Naive thymus-derived CD8-positive, alpha-beta T cell (primary cell): ENCODE measurements around the gene FOXR1. TPM values are rescaled to one million over a fixed set of nuclear protein-coding genes. Genes with fewer than 3 reads are reported as not detected.

Experiments
- ATAC-seq, 2 donors: fragments of 150-1000 bp; cut with Tn5 transposase in 1 of 2; sonication (Bioruptor Pico), chemical (Tn5 transposase) in 1 of 2; 1 replicate in 1 of 2; 2 replicates in 1 of 2; pipeline ENCODE4 v1.10.0; 2021; ENCODE audit warnings: mild to moderate bottlenecking in 2 of 2, moderate library complexity in 2 of 2
- POLR2A ChIA-PET: fragments of 350-600 bp; sonication (Branson Sonifier 250); formaldehyde crosslinking; loops from one replicate; lab custom pipeline; 2021; ENCODE audit warnings: antibody characterized with exemption; lab: Charles Lee
- DNase-seq, 10 donors: peaks; one replicate each; pipeline versions ENCODE4 v3.0.0 to v3.0.0-alpha.2; 2020 to 2022
- H3K27ac Mint-ChIP-seq, 10 donors: one replicate each; pipeline ENCODE4 v1.8.0; 2020 to 2022; ENCODE audit warnings: mild to moderate bottlenecking in 10 of 10, mixed read lengths in 10 of 10, moderate library complexity in 4 of 10, inconsistent platforms in 1 of 10
- H3K27me3 Mint-ChIP-seq, 5 donors: one replicate each; pipeline ENCODE4 v1.8.0; 2021 to 2022; ENCODE audit warnings: mixed read lengths in 5 of 5
- H3K36me3 Mint-ChIP-seq, 3 donors: one replicate each; pipeline ENCODE4 v1.8.0; 2020 to 2022; ENCODE audit warnings: mixed read lengths in 3 of 3, mild to moderate bottlenecking in 2 of 3, inconsistent platforms in 1 of 3
- H3K4me1 Mint-ChIP-seq, 4 donors: one replicate each; pipeline ENCODE4 v1.8.0; 2021 to 2022; ENCODE audit warnings: mixed read lengths in 4 of 4
- H3K4me3 Mint-ChIP-seq, 10 donors: one replicate each; pipeline ENCODE4 v1.8.0; 2020 to 2022; ENCODE audit warnings: mild to moderate bottlenecking in 10 of 10, mixed read lengths in 10 of 10, moderate library complexity in 6 of 10, inconsistent platforms in 1 of 10
- H3K9me3 Mint-ChIP-seq, 9 donors: one replicate each; pipeline ENCODE4 v1.8.0; 2020 to 2022; ENCODE audit warnings: mixed read lengths in 9 of 9, mild to moderate bottlenecking in 3 of 9, inconsistent platforms in 1 of 9, moderate library complexity in 1 of 9
- polyA plus RNA-seq, 3 donors: library from polyadenylated mRNA; unstranded; fragments of 300-500 nt; fragmentation: Illumina TruSeq; gene quantifications; one replicate each; pipeline ENCODE4 v1.2.3, GENCODE V29; 2021
- total RNA-seq, 8 experiments: library from RNA in 2 of 8; stranded (reverse) in 2 of 8; gene quantifications; one replicate each; pipeline ENCODE4 v1.2.3 and lab custom pipeline; 2021 to 2026

Gene FOXR1
- total and polyA plus RNA-seq, 5 experiments from 2014 or later = not detected

DNA sequence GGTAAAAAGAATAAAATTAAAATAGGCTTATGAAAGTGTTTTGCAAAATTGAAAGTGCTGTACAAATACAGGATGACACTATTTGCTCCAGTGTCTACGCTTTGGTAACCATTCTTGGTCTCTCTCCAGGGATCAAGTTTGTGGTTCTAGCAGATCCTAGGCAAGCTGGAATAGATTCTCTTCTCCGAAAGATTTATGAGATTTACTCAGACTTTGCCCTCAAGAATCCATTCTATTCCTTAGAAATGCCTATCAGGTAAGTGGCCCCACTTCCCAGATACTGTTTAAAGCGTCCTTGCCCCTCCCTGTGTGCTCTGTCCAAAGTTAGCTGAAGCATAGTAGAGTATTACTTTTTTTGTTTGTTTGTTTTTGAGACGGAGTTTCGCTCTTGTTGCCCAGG lies 50.1 kb downstream of the FOXR1 start:
- Mint-ChIP-seq H3K36me3 (peaks cover 0 to 70% (median 5%) of the 10 kb centered on the region in 3 donors), H3K27ac (peak overlapping the region in 5 of 10 donors; percentile 8 to 81 (median 33)), H3K27me3 (no peaks in the 10 kb centered on the region), H3K4me3 (peak overlapping the region in 9 of 10 donors; percentile 18 to 64 (median 41)), H3K4me1 (peaks cover 25 to 66% (median 56%) of the 10 kb centered on the region in 4 donors), H3K9me3 (no peaks in the 10 kb centered on the region)
- DNase-seq (no peak), ATAC-seq (no peak)
- POLR2A ChIA-PET = interaction anchor here (1.0 to 1.1 kb wide), 2 partner anchors 24 to 63 kb away, joined by 4 to 8 read pairs; partner anchors contain the start of gene HMBS

DNA sequence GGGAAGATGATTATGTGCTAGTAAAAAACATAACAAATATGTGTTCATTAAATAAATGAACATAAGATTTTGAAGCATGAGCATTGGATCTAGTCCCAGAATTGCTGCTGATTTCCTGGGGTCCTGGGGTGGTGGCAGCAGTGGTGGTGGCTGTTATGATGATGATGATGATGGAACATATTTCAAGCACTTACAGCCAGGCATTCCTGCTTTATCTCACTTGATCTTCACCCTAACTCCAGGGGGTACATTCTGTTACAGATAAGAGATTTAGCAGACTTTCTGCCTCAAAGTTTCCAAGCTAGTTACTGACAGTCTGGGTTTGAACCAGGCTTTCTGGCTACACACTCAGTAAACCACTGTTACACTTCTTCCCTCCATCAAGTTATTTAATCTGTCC lies 52.2 kb downstream of the FOXR1 start:
- DNase-seq (no peak), ATAC-seq (no peak)
- Mint-ChIP-seq H3K9me3 (no peaks in the 10 kb centered on the region), H3K36me3 (peaks cover 0 to 61% (median 2%) of the 10 kb centered on the region in 3 donors), H3K27me3 (no peaks in the 10 kb centered on the region), H3K4me1 (peaks cover 20 to 59% (median 41%) of the 10 kb centered on the region in 4 donors), H3K27ac (peak overlapping the region in 8 of 10 donors; percentile 10 to 75 (median 45)), H3K4me3 (peak overlapping the region in 1 of 10 donors; percentile 38)
- POLR2A ChIA-PET = interaction anchor here (1.2 kb wide), 1 partner anchor 44 kb away, joined by 3 read pairs; the partner anchor contains the start of gene VPS11

GRCh38 chr11:119024430-119025098 lies 53.0 kb downstream of the FOXR1 start:
- no peaks in the 10 kb centered on the region for H3K9me3 Mint-ChIP-seq
- H3K36me3 Mint-ChIP-seq = peaks cover 0 to 61% (median 2%) of the 10 kb centered on the region in 3 donors
- no peaks in the 10 kb centered on the region for H3K27me3 Mint-ChIP-seq
- peak overlapping the region in 7 of 10 donors; percentile 18 to 78 (median 49) for H3K27ac Mint-ChIP-seq
- DNase-seq (no peak), ATAC-seq (no peak)
- no peak overlapping the region for H3K4me3 Mint-ChIP-seq
- peaks cover 27 to 65% (median 46%) of the 10 kb centered on the region in 4 donors for H3K4me1 Mint-ChIP-seq
- POLR2A ChIA-PET = interaction anchor here (0.8 to 2.0 kb wide), 4 partner anchors 8 to 70 kb away, joined by 3 to 5 read pairs (median 4); partner anchors contain the start of genes CENATAC and VPS11

DNA sequence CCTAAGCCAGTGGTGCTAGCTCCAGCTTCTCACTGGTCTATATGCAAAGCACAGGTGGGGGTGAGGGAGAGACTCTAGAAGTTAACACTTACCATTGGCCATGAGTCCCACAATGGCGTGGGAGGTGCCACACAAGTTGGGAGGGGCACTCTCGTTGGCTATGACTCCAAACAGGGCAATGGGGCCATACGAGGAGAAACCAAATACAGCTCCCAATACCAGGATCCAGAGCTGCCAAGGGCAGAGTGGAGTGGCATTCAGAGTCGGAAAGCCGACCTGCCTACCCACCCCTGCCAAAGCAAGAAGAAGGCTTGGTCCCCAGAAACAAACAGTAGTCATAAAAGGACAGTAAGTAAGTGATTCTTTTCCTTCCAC lies 53.5 kb downstream of the FOXR1 start:
- no peak for ATAC-seq
- Mint-ChIP-seq H3K4me1 (peaks cover 30 to 64% (median 46%) of the 10 kb centered on the region in 4 donors), H3K27ac (peak overlapping the region in 7 of 10 donors; percentile 44 to 87 (median 64))

DNA sequence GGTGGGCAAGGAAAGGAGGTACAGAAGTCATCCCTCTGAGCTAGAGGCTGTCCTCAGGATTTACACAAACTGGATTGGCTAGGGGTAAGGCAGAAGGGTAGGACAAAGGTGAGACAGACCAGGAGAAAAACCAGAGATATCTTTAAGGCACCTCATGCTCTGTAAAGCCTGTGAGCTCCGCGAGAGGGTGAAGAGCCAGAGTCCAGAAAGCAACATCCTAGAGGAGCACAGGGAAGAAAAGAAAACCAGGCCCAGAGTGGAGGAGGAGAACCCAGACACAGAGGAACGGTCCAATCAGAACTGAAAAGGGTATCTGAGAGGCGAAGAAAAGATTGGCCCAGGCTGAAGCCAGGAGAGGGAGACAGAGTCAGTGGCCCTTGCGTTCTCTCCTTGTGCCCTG lies 54.0 kb downstream of the FOXR1 start:
- H3K9me3 Mint-ChIP-seq = no peaks in the 10 kb centered on the region
- ATAC-seq = no peak
- H3K27ac Mint-ChIP-seq = peak overlapping the region in 8 of 10 donors; percentile 43 to 87 (median 61)
- no peaks in the 10 kb centered on the region for H3K27me3 Mint-ChIP-seq
- H3K4me3 Mint-ChIP-seq = no peak overlapping the region
- H3K4me1 Mint-ChIP-seq = peaks cover 29 to 60% (median 42%) of the 10 kb centered on the region in 4 donors
- POLR2A ChIA-PET = interaction anchor here (0.5 to 2.0 kb wide), 3 partner anchors 28 to 288 kb away, joined by 3 to 5 read pairs (median 5); partner anchors contain the start of gene CENATAC
- no peak for DNase-seq
- H3K36me3 Mint-ChIP-seq = peaks cover 0 to 54% (median 0%) of the 10 kb centered on the region in 3 donors

More for the DNA sequence above, 53.5 kb downstream of the FOXR1 start:
- POLR2A ChIA-PET = interaction anchor here (0.5 to 2.0 kb wide), 4 partner anchors 9 to 281 kb away, joined by 3 to 5 read pairs (median 4); partner anchors contain the start of gene CENATAC
- H3K36me3 Mint-ChIP-seq = peaks cover 0 to 58% (median under 1%) of the 10 kb centered on the region in 3 donors
- H3K27me3 Mint-ChIP-seq = no peaks in the 10 kb centered on the region
- no peak for DNase-seq
- no peak overlapping the region for H3K4me3 Mint-ChIP-seq
- H3K9me3 Mint-ChIP-seq = no peaks in the 10 kb centered on the region

- Mint-ChIP-seq H3K9me3 (no peaks in the 10 kb centered on the region), H3K27me3 (no peaks in the 10 kb centered on the region), H3K4me1 (peaks cover 29 to 54% (median 40%) of the 10 kb centered on the region in 4 donors), H3K36me3 (peaks cover 0 to 47% (median 0%) of the 10 kb centered on the region in 3 donors), H3K4me3 (no peak overlapping the region), H3K27ac (peak overlapping the region in 7 of 10 donors; percentile 34 to 64 (median 47))
- ATAC-seq (no peak), DNase-seq (no peak)
- POLR2A ChIA-PET = interaction anchor here (0.6 to 5.8 kb wide), 3 partner anchors 7 to 289 kb away, joined by 5 to 82 read pairs (median 5); partner anchors contain the start of genes CENATAC, RPS25 and TRAPPC4
Measured at GRCh38 chr11:119025978-119026766, 54.6 kb downstream of the FOXR1 start.

- POLR2A ChIA-PET = interaction anchor here (0.8 to 5.8 kb wide), 2 partner anchors 8 to 75 kb away, joined by 3 to 82 read pairs; partner anchors contain the start of genes DPAGT1, RPS25 and TRAPPC4
- Mint-ChIP-seq H3K4me1 (peaks cover 29 to 51% (median 37%) of the 10 kb centered on the region in 4 donors), H3K36me3 (peaks cover 0 to 39% (median 0%) of the 10 kb centered on the region in 3 donors), H3K9me3 (no peaks in the 10 kb centered on the region), H3K27ac (peak overlapping the region in 4 of 10 donors; percentile 28 to 75 (median 61)), H3K4me3 (no peak overlapping the region), H3K27me3 (no peaks in the 10 kb centered on the region)
- ATAC-seq (no peak), DNase-seq (no peak)
Measured at GRCh38 chr11:119026970-119027369, 55.4 kb downstream of the FOXR1 start.

DNA sequence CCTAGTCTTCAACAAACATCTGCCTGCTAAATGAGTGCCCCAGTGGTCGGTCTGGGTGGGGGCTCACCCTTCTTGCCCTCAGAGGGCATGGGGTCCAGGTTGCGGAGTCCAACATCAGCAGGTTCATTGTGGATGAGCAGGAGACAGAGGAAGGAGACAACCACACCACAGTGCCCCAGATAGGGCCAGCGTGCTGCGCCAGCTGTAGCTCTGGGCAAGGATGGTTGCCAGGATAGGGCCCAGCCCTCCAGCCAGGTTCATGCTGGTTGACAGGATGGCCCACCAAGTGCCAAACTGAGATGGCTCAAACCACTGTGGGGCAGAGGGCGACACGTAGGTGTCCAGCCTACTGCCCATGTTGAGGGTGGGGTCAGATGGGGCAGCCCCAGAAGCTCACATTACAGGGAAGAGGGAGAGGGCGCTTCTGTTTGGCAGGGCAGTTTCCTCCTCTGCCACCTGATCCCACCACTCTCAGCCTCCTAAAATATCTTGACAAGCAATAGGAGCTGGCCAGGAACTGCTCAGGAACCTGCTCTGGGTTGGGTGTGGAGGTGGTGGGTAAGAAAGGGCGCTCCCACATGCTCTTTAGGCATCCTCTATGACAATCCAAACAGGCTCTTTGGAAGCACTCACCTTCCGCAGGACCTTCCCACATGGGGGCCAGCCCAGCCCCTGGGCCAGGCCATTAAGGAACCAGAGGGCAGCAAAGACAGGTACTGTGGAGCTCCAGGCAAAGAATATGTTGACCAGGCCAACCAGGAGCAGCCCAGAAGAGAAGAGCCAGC lies 56.2 kb downstream of the FOXR1 start:
- Mint-ChIP-seq H3K4me1 (peaks cover 29 to 47% (median 36%) of the 10 kb centered on the region in 4 donors), H3K27me3 (no peaks in the 10 kb centered on the region)

GRCh38 chr11:119028346-119029068 lies 56.9 kb downstream of the FOXR1 start:
- H3K36me3 Mint-ChIP-seq = peaks cover 0 to 24% (median 0%) of the 10 kb centered on the region in 3 donors
- POLR2A ChIA-PET = interaction anchor here (0.6 to 5.8 kb wide), 2 partner anchors 10 to 173 kb away, joined by 7 to 82 read pairs; partner anchors contain the start of genes RPS25 and TRAPPC4

More for the DNA sequence above, 56.2 kb downstream of the FOXR1 start:
- POLR2A ChIA-PET = interaction anchor here (0.6 to 5.8 kb wide), 3 partner anchors 9 to 172 kb away, joined by 3 to 82 read pairs (median 7); partner anchors contain the start of genes DPAGT1, RPS25 and TRAPPC4
- Mint-ChIP-seq H3K27ac (peak overlapping the region in 5 of 10 donors; percentile 40 to 69 (median 53)), H3K36me3 (peaks cover 0 to 32% (median 0%) of the 10 kb centered on the region in 3 donors), H3K4me3 (no peak overlapping the region), H3K9me3 (no peaks in the 10 kb centered on the region)
- DNase-seq = no peak
- no peak for ATAC-seq

DNA sequence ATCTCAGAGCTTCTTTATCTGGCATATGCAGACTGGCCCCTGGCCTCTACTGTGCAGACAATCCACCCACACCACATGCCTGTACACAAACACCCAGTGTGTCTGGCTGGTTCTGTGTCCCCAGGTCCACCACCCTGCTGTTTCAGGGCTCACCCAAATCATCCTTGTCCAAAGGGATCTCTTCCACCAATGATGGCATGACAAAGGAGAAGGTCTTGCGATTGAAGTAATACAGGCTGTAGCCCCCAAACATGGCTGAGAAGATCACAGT lies 57.4 kb downstream of the FOXR1 start:
- peak overlapping the region; percentile 11 to 91 (median 84) for H3K4me3 Mint-ChIP-seq
- peaks cover 24 to 36% (median 28%) of the 10 kb centered on the region in 4 donors for H3K4me1 Mint-ChIP-seq
- H3K27me3 Mint-ChIP-seq = no peaks in the 10 kb centered on the region
- no peak for ATAC-seq
- POLR2A ChIA-PET = interaction anchor here (1.2 to 5.8 kb wide), 3 partner anchors 10 to 74 kb away, joined by 6 to 82 read pairs (median 21); partner anchors contain the start of genes CENATAC, RPS25 and TRAPPC4
- peaks cover 0 to 19% (median 0%) of the 10 kb centered on the region in 3 donors for H3K36me3 Mint-ChIP-seq
- DNase-seq = no peak
- H3K27ac Mint-ChIP-seq = peak overlapping the region in 9 of 10 donors; percentile 20 to 95 (median 80)
- H3K9me3 Mint-ChIP-seq = no peaks in the 10 kb centered on the region

More at GRCh38 chr11:119028346-119029068, 56.9 kb downstream of the FOXR1 start:
- DNase-seq (no peak), ATAC-seq (no peak)
- H3K27ac Mint-ChIP-seq = peak overlapping the region; percentile 15 to 95 (median 80)
- H3K27me3 Mint-ChIP-seq = no peaks in the 10 kb centered on the region
- H3K9me3 Mint-ChIP-seq = no peaks in the 10 kb centered on the region
- H3K4me3 Mint-ChIP-seq = peak overlapping the region in 5 of 10 donors; percentile 14 to 90 (median 77)
- peaks cover 24 to 40% (median 32%) of the 10 kb centered on the region in 4 donors for H3K4me1 Mint-ChIP-seq
